ENCODE results near the gene SDHAF2.
A peak's percentile ranks its signal among the peaks of the same experiment; 100 is the strongest.
"Not testable (repeated sequence)": the region's sequence is repeated elsewhere in the genome, so short reads cannot be mapped to it uniquely, and the experiment has no call there.

SDHAF2 gene

DNA sequence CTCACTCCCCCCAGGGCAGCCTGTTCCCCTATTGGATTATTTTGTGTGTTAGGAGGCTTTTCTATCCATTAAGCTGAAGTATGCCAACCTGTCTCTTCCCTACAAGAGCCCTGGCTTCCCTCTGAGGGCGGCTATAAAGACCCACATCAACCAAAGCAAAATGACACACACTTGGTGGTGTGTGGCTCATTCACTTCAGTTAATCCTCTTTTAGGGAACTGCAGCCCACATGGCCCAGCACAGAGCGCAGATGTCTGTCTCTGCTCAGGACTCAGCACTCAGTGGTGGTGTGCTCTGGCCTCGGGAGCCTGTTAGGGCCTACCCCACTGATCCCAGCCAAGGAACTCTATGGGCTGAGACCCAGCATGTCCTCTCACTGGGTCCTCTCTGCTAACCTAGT lies 46.4 kb downstream of the SDHAF2 start:
- no peak for DNase-seq (ENCODE audit: low read depth in 2 of 2)

DNA sequence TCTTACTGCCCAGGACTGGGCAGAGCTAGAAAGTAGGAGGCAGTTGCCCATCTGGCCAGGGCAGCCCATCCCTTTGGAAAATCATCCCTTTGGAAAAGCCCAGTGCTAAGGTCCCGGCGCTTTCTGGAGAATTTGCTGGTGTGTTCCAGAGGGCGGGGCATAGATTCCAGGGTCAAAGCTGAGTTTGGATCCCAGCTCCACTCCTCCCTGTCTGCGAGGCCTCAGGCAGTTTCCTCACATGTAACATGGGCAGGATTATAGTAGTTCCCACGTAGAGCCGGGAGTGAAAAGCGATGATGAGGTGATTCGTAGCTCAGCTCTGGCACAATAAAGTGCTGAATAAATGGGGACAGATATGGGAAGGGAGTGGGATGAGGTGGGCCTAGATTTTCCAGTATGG lies 47.2 kb downstream of the SDHAF2 start:
- no peak for DNase-seq (ENCODE audit: low read depth in 2 of 2)

DNA sequence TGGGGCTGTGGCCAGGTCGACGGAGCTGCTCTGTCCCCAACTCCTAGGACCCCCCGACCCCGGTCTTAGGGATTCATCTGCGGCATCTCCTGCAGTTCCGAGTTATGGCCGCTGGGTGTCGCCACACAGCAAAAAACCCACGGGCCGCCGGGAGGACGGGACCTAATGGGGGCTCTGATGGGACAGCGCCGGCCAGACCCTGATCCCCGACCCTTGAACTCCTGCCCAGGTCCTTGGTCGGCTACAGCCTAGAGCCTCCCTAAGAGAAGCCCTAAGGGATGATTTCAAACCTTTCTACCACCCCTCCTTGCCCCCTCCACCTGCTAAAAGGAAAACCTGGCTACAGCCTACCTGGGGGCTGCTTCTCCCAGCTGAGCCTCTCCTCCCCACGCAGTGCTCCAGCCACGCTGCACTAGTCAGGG lies 47.8 kb downstream of the SDHAF2 start:
- DNase-seq (ENCODE audit: low read depth in 2 of 2), result peak; percentile 27 to 43

DNA sequence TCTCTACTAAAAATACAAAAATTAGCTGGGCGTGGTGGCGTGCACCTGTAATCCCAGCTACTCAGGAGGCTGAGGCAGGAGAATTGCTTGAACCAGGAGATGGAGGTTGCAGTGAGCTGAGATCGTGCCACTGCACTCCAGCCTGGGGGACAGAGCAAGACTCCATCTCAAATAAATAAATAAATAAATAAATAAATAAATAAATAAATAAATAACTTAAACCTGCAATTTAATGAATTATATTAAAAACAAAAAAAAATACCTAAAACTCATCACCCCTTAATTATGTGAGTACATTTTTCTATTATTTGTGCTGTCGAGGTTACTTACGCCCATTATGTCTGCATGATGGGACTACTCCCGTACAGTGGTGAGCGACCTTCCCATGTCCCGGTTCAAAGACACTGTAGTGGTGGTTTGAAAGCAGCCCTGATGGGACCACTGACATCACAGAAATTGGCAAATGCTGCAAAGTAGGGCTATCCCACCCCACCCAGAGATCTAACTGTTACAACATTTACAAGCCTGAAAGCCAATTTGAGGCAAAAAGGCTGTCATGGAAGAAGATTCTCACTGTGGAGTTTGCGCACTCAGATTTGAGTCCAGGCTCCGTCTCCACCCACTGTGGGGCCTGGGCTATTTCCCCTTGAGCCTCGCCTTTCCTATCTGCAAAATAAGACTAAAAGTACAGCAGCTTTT lies 49.6 kb downstream of the SDHAF2 start:
- DNase-seq (ENCODE audit: low read depth in 2 of 2), result not testable (repeated sequence)

DNA sequence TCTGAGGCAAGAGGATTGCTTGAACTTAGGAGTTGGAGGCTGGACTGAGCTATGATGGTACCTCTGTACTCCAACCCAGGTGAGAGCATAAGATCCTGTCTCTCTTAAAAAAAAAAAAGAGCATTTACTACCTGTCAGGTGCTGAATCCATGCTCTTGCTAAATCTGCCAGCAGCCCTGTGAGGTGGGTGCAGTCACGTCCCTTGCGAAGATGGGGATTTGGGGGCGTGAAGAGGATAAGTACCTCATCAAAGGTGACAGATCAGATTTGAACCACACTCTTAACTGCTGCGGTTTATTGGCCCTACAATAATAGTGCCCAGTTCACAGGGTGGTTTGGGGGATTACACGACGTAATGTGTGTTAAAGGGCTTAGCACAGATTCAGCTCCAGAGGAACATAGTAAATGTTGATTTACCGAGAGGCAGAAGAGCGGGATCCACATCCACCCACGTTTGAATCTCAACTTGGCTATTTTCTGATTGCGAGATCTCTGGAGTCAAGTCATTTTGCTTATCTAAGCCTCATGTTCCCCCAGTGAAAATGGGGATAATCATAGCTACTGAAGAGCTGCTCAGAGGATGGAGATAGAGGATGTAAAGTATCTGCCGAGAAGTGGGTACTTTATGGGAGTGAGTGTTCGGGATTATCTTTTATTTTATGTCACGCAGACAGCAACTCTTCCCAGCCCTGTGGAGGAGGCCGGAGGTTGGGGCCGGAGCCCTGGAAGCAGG lies 50.5 kb downstream of the SDHAF2 start:
- DNase-seq (ENCODE audit: low read depth in 2 of 2), result no peak

DNA sequence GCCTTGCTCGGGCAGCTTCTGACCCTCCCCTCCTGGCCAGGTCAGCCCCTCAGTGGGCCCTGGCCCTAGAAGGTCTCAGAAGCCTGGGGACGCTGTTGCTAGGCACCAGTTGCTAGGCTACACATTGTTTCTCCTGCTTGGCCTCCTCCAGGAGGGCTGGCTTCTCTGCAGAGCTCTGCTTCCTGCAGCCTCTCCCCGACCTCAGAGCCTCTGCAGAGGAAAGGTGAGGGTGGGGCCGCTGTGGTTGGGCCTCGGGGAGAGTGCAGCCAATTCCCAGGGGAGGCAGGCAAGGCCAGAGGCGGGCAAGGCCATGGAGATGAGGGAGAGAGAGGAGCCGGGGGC lies 51.0 kb downstream of the SDHAF2 start:
- DNase-seq (ENCODE audit: low read depth in 2 of 2), result no peak

DNA sequence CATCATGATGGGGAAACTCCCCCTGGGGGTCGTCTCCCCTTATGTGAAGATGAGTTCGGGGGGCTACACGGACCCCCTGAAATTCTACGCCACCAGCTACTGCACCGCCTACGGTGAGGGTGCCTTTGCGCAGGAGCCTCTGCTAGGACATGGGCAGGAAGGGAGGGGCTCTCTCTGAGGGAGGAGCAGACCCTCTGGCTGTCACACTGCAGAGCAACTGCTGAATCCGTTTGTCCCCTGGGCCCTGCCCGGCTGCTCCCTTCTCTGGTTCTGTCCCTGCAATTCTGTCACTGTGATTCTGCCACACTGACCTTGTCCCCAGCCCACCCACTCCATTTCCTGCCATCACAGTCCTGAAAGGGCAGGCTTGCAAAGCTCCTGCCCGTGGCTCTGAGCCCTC lies 51.9 kb downstream of the SDHAF2 start:
- no peak for DNase-seq (ENCODE audit: low read depth in 2 of 2)

DNA sequence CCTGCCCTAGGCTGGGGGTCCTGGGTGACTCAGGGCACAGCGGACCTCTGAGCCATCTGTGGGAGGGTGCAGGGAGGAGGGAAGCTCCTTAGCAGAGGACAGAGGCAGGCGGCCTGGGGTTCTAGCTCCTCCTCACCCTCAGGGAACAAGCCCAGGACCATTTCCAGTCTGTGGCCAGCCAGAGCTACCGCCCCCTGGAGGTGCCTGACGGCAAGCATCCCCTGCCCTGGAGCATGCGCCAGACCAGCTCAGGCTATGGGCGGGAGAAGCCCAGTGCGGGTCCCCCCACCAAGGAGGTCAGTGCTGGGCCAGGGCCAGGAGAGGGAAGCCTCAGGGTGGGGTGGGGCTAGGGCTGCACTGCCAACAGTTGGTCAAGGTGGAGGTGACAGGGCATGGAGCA lies 52.6 kb downstream of the SDHAF2 start:
- peak in 1 of 2 donors; percentile 10 for DNase-seq (ENCODE audit: low read depth in 2 of 2)

DNA sequence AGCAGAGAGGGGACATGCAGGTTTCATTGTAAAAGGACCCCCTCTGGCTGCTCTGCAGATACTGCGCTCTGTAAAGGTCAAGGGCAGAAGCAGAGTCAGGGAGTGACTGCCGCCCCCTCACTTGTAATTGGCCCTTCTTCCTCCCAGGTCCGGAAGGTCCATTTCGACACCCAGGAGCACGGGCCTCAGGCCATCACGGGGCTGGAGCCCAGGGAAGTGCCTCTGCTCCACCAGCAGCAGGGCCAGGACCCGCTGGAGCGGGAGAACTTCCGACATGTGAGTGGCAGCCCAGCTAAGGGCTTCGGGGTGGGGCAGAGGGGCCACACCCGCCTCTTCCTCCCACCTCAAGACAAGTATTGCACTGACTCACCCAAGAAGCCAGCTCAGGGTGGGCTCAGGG lies 54.6 kb downstream of the SDHAF2 start:
- DNase-seq (ENCODE audit: low read depth in 2 of 2), result no peak

DNA sequence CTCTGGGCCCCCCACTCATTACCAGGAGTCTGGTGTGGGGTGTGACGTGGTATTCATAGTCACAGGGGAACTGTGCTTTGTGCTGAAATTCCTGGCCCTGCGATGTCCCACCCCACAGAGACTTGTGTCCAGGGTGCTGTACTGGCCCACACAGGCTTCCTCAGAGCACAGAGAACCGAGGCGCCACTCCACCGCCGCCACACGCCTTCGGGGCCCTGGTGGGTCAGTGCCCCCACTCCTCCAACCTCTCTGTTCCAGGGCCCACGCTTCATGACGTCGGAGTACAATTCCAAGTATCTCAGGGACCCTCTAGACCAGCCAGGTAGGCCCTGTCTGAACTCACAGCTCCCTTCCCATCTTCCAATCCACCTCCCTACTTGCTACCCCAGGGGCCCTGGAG lies 55.2 kb downstream of the SDHAF2 start:
- no peak for DNase-seq (ENCODE audit: low read depth in 2 of 2)

DNA sequence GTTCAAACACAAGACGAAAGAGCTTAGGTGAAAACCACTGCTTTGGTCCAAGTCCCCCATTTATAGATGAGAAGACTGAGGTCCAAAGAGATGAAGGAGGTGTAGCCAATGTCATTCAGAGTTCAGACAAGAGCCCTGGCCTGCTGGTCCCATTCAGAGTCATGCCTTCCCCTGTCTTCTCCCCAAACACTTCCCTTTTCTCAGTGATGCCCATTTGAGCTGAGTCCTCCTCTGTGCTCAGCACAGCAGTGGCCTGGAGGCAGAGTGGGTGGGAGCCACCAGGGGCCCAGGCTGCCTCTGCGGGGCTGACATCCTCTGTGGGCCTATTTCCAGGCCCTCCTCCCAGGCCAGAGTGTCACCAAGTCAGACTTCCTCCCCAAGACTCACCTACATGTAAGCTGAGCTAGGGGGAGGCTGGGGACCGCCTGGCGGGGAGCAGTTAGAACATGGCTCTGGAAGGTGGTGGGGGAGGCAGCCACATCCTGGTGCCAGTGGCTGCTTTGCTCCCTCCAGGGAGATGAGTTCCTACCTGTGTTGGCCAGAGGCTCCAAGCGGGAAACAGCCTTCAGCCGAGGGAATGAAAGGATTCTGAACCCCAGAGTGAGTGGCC lies 56.2 kb downstream of the SDHAF2 start:
- DNase-seq (ENCODE audit: low read depth in 2 of 2), result no peak

DNA sequence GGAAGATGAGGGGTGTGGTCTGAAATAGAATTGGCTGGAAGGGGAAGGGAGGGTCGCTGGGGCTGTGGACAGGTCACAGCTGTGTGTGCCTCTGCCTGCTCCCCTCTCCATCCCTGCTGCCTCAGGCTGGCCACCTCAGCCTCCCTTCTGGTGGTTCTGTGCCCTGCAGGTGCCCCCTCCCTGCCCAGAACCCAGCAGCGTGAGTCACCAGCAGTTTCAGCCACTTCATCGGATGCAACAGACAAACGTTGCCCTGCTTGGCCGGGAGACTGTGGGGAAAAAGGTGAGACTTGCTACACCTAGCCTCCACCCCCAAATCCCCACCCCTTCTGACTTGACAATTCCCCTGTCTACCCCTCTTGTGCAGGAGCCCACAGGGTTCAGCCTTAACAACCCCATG lies 56.9 kb downstream of the SDHAF2 start:
- DNase-seq (ENCODE audit: low read depth in 2 of 2), result no peak

DNA sequence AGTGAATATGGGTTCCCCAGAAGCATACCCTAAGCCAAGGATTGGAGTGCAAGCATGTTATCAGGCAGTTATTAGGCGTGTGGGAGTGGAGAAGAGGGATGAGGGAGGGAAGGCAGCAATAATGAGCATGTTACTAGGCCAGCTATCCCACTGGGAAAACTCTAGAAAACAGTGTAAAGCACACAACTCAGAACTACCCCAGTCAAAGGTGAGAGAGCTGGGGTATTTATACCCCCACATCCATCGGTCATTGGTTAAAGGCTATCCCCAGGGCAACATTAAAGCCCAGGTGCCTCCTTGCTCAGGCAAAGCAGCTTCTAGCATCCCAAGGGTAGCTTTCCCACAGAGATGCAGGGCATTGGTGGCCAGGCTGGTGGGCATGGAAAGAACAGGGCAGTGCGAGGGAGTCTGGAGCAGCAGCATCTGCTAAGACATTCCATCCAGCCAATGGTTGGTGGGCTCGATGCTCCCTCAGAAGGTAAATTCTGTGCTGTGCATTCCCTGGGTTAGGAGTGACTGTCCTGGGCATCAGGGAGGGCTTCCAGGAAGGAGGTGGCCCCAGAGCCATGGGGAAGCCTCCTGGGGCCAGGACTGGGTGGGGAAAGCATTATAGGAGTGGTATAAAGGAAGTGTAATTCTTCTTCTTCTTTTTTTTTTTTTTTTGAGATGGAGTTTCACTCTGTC lies 57.6 kb downstream of the SDHAF2 start:
- no peak for DNase-seq (ENCODE audit: low read depth in 2 of 2)

DNA sequence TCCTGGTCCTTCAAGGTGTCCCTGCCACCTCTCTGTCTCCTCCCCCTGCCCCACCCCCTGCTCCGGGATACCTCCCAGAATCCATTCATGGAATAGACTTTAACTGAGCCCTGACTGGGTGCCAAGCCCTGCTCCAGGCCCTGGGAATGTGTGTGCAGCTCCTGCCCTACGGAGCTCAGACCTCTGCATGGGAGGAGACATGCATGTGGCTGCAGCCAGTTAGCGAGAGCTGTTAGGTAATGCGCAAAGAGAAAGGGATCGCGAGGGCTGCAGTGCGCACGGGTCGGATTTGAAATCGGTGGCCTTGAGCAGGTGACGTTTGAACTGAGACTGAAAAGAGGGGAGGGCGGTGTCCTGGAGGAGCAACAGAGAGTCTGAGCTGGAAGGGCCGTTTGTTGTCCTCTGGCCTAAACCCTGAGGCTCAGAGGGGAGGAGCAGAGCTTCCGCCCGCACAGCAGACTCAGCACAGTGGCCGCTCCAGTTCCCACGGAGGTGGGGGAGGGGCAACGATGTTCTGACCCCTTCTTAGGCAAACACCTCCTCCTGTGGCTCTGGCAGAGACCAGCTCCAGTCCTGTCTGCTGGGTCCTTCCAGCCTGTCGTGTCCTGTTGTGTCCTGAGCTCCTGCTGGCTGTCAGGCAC lies 58.8 kb downstream of the SDHAF2 start:
- DNase-seq (ENCODE audit: low read depth in 2 of 2), result no peak

DNA sequence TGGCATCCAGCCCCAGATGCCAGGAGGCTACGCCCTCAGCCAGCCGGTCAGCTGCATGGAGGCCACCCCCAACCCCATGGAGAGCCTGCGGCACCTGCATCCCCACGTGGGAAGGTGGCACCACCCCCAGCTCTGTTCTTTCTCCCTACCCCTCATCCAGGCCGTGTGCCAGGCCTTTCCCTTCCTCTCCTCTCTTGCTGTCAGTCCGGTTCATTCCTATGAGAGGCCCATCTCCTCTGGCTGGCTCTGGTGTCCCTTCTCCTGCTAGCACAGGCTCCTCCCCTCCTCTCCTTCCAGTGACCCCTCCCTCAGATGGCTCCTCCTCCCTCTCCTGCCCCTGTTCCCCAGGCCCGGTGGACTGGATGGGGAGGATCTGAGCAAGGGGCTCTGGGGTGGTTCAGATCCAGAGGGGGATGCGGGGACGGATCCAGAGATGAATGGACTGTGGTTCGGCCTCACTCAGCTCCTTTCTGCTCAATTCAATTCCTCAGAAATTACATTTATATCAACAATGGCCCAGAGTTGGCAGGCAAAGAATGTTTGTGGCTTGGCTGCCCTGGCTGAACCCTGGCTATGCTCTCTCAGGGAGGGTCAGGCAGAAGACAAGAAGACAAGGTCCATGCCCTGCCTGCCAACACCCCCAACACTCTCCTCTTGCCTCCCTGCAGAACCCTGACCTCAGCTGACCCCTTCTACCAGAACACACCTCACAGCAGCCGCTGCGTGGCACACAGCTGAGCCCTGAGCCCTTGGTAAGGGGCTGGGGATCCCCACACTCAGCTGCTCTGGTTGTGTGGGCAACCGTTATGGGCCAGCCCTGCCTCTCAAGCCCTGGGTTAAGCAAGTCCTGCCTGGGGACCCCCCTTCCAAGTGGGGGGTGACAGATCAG lies 60.2 kb downstream of the SDHAF2 start:
- DNase-seq (ENCODE audit: low read depth in 2 of 2), result no peak

DNA sequence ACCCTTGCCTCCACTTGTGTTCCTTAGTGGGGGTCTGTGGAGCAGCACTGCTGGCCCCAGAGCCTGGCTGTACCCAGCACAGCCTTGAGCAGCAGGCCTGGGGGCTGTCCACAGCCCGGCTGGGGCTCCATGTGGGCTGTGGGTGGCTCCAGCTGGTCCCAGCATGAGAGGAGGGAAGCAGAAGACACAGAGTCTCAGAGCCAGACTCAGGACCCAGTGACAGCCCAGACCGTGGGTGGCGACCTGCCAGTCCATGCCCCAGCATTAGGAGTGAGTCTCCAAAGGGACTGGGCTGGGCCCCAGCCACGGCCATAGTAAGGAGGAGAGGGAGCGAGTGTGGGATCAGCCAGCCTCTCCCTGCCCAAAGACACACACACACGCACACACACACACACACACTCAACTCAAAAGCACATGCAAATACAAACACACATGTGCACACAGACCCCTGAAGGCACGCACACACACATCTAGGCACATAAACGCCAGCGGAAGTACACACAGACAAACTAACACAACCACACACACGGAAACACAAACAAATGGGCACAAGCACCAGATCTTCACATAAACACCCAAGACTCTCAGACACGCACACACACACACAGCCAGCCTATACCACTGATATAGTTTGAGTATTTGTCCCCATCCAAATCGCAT lies 61.9 kb downstream of the SDHAF2 start:
- no peak for DNase-seq (ENCODE audit: low read depth in 2 of 2)

DNA sequence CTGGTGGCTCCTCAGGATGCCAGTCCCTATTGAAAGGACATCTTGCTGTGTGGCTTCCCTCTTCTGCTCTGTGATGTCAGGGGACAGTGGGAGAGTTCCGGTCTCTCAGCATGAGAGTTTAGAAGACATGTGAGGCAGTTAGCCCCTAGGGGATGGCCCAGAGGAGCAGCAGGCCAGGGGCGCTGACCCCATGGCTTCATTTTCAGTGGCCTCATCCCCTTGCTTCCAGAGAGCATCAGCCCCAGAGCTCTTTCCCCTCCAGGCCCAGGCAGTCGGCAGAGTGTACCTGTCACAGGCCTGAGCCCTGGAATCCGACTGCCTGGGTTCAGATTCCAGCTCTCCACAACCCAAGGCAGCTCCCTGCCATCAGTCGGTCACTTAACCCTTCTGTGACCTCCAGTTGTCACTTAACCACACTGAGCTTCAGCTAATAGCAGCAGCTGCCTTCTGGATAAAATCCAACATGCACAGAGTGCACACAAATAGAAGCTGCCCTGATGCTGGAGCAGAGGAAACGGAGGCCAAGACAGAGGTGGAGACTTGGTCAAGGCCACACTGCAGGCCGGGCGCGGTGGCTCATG lies 64.5 kb downstream of the SDHAF2 start:
- DNase-seq (ENCODE audit: low read depth in 2 of 2), result no peak

DNA sequence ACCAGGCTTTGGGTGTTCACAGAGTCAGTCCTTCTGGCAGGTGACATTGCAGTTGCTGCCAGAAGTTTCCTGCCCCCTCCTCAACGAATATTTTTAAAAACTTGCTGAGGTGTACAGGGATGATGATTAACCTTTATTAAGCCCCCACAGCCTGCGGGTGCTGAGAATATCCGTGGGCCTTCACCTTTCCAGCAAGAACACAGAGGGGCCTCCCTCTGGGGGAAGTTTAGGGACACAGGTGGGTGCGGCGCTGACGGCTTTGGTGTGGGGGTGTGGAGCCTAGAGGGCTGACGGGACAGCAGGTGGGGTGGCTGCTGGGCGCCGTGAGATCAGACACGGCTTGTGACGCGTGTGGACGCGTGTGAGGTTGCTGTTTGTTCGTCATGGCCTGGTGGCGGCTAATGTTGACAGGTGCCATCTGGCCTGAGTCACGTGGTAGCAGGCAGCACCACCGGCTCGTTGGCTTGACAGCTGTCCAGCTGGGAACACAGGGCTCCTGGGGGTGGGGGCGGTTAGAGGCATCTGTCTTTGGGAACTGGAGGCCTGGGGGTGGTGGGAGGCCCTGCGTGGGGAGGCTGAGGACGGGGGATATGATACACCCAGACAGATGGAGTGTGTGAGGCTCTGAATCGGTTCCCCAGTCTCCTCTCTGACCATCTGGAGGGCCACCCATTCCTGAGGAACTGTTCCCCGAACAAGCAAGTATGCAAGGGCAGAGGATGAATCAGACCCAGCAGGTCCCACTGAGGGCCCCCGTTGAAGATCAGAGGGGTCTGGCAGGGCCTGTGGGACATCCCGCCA lies 66.1 kb downstream of the SDHAF2 start:
- no peak for DNase-seq (ENCODE audit: low read depth in 2 of 2)

Data from activated CD4-positive, alpha-beta T cell treated with anti-CD3 and anti-CD28 coated beads for 24 hours (primary cell).